Stimulated activated naive CD4-positive, alpha-beta T cell treated with Interleukin-2 at 50 U/mL for 16 hours (primary cell): ENCODE results near the gene UBE2E2.

Experiments
- DNase-seq: peaks from one replicate; lab custom pipeline; 2025; lab: John Stamatoyannopoulos, UW

UBE2E2 gene

DNA sequence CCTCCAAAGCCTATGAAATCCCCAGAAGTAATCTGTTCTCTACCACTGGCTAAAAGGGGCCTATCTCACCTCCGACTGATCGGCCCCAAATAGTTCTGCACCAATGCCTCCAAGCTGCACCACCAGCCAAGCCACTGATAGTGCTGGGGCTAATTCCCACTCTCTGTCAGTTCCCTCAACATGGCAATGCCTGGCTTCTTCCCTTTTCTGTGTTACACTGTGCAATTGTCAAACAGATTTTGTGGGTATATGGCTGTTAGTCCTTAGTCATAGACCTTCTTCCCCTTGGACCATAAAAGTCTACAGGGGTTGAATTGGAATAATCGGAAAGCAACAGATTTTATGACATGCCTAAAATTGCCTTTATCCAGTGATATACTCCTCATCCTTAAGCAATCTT is 9.3 kb upstream of the UBE2E2 start:
- no peak for DNase-seq

- DNase-seq = no peak
These were observed 4.3 kb upstream of the UBE2E2 start for GRCh38 chr3:23198801-23199200.

DNA sequence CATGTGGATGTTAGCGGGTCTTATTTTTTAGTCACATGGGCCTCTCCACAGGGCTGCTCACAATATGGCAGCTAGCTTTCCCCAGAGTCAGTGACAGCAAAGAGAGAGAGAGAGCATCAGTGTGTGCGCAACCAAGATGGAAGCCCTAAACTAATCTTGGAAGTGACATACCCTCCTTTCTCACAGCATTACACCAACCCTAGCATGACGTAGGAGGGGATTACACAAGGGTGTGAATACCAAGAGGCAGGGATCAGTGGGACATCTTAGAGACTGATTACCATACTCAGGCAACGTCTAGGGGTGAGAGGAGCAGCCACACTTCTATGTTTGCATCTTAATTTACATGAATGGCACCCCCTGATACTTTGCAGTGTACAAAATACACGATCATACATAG is 3.5 kb upstream of the UBE2E2 start:
- no peak for DNase-seq

- DNase-seq = no peak
These were observed 1.8 kb upstream of the UBE2E2 start for GRCh38 chr3:23201154-23201838.

GRCh38 chr3:23202203-23202920 is 765 bp upstream of the UBE2E2 start:
- DNase-seq = peak; percentile 15

GRCh38 chr3:23203708-23204330 is 692 bp downstream of the UBE2E2 start:
- no peak for DNase-seq

DNA sequence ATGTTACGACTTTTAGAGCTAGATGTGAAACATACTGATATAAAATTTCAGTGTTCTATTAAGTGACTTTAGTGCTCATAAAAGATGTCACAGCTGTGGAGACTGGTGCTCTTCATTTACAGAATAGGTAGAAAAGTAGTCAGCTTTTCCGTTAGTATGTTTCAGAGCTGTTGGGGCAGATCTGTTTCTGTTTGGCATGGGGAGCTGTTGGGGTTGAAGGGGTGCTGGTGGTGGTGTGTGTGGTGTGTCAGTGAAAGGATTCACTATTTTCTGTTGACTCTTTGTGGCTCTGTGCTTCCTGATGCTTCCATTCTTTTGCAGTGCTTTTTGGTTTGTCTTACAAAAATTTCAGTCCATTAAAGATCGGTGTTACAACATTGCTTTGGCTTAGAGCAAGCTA is 3.2 kb downstream of the UBE2E2 start:
- no peak for DNase-seq

DNA sequence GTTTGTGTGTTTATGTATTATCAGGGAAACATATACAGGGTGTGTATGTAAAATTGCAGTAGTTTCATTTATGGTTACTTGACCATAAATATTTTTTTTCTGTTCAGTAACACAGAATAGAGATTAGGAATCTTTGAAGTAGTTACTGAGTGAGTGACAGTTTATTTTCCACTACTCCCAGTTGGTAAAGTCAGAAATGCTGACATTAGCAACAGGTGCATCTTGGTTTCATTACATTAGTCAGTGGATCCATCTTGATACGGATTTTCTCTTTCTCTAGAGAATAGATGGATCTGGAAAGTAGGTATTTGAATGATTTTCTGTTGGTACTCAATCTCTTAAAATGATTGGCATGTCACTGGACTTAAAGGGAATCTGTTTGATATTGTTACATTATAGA is 6.0 kb downstream of the UBE2E2 start:
- DNase-seq = no peak

DNA sequence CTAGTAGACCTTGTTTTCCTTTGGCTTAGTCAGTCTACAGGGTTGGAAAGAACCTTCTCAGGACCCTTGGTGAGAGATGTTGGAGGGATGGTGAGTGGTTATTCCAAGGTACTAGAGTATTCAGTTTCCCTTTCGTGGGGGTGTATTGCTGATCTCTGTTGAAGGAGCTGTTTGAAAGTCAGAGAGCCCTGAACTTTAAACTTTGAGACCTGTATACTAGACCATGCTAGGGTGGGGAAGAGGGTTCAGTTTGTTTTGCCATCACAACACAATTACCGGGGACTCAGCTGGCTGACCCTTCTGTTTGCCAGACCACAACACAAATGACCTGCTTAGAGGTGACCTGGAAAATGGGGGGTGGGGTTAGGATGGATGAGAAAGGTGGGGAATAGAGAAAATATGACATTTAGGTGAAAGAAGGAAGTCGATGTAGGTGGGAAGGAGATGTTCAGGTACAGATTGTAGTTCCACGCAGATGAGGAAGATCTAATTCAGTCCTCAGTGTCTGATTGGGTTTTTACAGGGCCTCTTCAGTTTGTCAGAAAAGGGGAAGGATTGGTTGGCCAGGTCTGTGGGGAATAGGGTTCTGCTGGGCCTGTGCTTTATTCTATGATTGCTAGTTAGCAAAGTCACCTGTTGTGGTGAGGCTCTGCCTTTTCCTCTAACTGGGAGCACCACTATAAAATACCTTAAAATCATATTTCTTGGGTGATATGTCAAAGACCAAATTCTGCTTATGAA is 6.8 kb downstream of the UBE2E2 start:
- no peak for DNase-seq

DNA sequence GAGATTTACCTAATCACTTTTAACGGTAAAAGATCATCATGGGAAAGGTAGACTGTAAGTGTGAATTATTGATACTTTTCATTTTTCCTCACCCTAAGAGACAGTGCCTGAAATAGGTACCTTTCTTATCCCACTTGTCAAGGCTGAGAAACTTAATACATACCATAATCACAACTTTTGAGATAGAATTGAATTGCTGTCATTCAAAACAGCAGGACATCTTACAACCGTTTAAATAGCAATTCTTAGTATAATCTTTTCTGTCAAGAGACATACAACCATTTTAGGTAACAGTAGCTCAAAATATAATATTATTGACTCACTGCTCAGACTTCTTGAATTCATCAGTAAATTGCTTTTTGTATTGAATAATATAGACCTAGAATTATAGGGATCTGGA is 10.7 kb downstream of the UBE2E2 start:
- no peak for DNase-seq

GRCh38 chr3:23217872-23218554 is 14.9 kb downstream of the UBE2E2 start:
- no peak for DNase-seq

DNA sequence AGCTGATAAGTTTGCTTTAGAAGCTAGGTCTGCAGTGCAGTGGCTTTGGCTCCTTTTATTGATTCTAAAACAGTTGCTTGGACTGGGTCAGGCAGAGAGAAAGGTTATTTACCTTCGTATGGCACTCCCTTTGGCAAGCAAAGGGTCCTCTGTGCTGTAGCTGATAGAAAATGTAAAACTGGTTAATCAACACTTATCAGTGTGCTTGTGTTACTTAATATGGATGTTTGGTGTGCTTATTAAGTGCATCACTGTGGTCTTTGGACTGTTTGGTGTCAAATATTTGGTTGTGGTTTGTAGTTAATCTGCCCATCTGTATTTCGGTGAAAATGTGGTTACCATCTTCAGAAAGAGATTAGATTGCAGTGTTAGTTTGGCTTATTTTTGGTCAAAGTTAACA is 16.0 kb downstream of the UBE2E2 start:
- DNase-seq = no peak

DNA sequence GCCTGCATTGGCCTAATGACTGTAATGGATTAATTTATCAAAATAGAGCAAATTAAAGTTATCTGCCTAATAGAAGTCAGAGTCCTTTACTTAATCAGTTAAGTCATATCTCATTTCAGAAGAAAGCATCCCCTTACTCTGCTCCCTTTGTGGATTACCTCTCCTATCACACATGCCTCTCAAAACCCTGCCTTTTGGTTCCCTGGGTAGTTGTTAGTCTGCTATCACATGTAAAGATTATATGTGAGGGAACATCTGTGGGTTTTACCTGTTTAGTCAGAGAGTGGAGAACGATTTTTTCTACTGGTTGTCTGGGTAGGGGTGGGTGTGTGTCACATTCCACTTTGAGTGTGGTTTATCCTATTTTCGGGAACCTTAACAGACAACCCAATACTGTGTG is 16.4 kb downstream of the UBE2E2 start:
- DNase-seq = no peak

- DNase-seq = no peak
These were observed 18.0 kb downstream of the UBE2E2 start for GRCh38 chr3:23221136-23221535.

DNA sequence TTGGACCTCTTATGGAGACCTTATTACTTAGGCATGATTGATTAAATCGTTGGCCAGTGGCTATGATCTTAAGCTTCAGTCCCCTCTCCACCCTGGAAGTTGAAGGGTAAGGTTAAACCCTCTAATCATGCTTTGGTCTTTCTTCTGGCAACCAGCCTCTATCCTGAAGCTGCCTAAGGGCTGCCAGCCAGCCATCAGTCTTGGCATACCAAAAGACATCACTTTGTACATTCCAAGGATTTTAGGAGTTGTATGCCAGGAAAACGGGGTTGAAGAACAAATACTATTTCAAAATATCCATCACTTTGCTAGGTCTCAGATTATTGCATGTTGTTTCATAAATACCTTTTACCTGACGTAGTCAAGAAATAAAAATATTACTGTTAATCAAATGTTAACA is 28.9 kb downstream of the UBE2E2 start:
- DNase-seq = no peak

DNA sequence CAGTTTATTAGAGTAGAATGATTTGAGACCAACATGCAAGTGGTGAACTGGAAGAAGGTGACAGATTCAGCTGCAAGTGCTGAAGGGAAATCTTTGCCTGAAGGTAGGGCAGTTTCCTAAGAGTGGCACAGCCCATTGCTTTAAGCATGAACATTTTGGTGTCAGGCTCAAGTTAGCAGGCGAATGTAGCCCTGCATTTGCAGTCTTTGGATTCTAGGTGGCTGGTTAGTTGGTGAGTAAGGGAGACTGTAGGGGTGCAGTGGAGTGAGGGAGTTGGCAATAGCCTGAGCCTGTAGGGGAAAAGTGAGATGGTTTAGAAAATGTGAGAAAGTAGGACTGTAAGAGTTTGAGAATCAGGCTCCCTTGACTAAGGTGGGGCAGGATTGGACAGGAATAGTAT is 29.7 kb downstream of the UBE2E2 start:
- no peak for DNase-seq

- DNase-seq = no peak
These were observed 32.1 kb downstream of the UBE2E2 start for GRCh38 chr3:23235264-23235663.

- no peak for DNase-seq
These were observed 33.8 kb downstream of the UBE2E2 start for GRCh38 chr3:23236890-23237289.

DNA sequence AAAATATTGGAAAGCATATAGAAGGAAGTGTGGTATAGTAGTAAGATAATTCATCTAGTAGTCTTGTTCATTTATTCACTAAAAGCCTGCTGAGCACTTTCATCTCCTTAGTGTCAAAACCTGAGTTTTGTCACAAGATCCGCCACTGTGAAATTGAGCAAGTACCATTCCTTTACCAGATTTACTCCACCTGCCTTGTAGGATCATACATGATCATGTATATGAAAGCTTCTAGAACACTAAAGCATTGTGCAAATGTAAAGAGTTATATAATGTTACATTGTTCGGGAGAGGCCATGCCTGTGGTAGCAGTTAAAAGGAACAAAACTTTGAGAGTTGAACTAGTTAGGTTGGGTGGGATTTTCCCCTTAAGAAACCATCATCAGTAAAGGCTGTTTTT is 35.0 kb downstream of the UBE2E2 start:
- no peak for DNase-seq

DNA sequence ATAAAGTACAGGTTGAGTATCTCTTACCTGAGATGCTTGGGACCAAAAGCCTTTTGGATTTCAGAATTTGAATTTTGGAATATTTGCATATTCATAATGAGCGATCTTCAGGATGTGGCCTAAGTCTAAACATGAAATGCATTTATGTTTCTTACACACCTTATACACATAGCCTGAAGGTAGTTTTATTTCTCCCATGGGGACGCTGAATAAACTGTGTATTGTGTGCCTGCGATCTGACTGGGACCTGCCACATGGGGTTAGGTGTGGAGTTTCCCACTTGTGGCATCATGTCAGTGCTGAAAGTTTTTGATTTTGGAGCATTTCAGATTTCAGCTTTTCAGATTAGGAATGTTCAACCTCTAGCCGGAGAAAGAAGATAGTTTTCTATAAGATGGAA is 35.5 kb downstream of the UBE2E2 start:
- no peak for DNase-seq

DNA sequence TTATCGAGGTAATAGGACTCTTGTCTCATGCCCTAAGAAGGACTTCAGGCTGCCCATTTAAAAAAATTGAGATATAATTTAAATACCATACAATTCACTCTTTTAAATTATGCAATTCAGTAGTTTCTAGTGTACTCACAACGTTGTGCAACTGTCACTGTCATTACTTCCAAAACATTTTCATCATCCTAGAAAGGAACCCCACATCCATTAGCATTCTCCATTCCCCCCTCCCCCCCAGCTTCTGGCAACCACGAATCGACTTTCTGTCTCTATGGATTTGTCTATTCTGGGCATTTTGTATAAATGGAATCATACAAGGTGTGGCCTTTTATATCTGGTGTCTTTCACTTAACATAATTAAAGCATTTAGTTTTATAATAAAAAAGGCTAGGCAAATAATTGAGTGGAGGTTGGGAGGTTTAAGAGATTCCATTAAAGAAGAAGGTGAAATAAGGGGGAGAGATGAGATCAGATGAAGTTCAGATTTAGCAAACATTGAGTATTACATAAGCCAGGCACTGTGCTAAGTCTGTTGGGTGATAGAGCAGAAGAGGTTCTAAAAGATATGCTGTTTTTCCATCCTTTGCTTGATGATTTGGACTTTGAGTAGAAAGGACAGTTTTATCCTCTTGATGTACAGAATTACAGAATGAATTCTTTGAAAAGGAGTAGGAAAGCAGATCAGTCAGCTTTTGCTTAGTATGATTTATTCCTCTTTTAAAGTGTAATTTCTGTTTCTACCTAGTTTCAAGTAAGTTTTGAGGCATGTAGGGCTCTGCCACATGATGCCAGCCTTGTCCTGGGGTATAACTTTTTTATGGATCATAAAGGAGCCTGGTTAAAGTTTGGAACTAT is 36.3 kb downstream of the UBE2E2 start:
- DNase-seq = no peak
